ENCODE data around the gene MESD. TPM values are rescaled to one million over a fixed set of nuclear protein-coding genes. Genes with fewer than 3 reads are reported as not detected.

The MESD gene
- total RNA-seq: 10 to 100 TPM; 29.3 to 31.0 TPM

GRCh38 chr15:80989518-80990478 is at the start of gene MESD:
Gene MESD, minus strand, starts transcription at chr15:80989819. Its CDS starts 28 bp downstream, at chr15:80989791.

GRCh38 chr15:81000624-81001151 is 11.1 kb upstream of the MESD start, which contains the start of gene TLNRD1:
Gene TLNRD1, plus strand, starts transcription at chr15:81000923. Its CDS starts 1,349 bp downstream, at chr15:81002272.

Small RNAs within 50 kb of the gene (microRNA-seq; reads per million reads assigned to microRNA genes)
- gene MIR4514 (ENCODE audit: borderline microRNAs expressed, borderline replicate concordance): not detected

Other genes with a start within 250 kb of the MESD start
- not detected for gene CEMIP, start 210.4 kb downstream of the MESD start, total RNA-seq
- gene TLNRD1, start 11.1 kb upstream of the MESD start, total RNA-seq: 10 to 100 TPM; 39.6 to 40.1 TPM
- gene CFAP161, start 144.5 kb upstream of the MESD start, total RNA-seq: not detected
- gene IL16, start 207.1 kb upstream of the MESD start, total RNA-seq: 100 to 1,000 TPM; 318 to 319 TPM

Data from activated naive CD4-positive, alpha-beta T cell treated with anti-CD3 and anti-CD28 coated beads, Interleukin-2, amount 10 ng/mL, durations not matched to agents 5 hours and 36 hours (primary cell).